Stomach (tissue), 4 donors: ENCODE measurements around the gene TCN1.
A peak's percentile ranks its signal among the peaks of the same experiment; 100 is the strongest.

Source experiments
- EP300 ChIP-seq: sonication (generic); formaldehyde crosslinking; IDR thresholded peaks from one replicate; pipeline ENCODE4 v1.6.1; 2017; ENCODE audit warnings: antibody characterized with exemption
- POLR2A ChIP-seq, 4 donors: fragments of 450-650 bp; IDR thresholded peaks; one replicate each; pipeline ENCODE4 v1.6.1; 2016; ENCODE audit warnings: antibody characterized with exemption in 4 of 4, control low read depth in 2 of 4, mild to moderate bottlenecking in 1 of 4, moderate library complexity in 1 of 4
- TF ChIP-seq, protein P1 (sequence below), 7 experiments: fragments of 450-650 bp in 4 of 7; fragments of 200-600 bp in 3 of 7; sonication (generic) in 3 of 7; IDR thresholded peaks; one replicate each; pipeline ENCODE4 v1.5.1; 2016 to 2019; ENCODE audit warnings: antibody characterized with exemption in 7 of 7, control low read depth in 2 of 7, mild to moderate bottlenecking in 1 of 7

DNA sequence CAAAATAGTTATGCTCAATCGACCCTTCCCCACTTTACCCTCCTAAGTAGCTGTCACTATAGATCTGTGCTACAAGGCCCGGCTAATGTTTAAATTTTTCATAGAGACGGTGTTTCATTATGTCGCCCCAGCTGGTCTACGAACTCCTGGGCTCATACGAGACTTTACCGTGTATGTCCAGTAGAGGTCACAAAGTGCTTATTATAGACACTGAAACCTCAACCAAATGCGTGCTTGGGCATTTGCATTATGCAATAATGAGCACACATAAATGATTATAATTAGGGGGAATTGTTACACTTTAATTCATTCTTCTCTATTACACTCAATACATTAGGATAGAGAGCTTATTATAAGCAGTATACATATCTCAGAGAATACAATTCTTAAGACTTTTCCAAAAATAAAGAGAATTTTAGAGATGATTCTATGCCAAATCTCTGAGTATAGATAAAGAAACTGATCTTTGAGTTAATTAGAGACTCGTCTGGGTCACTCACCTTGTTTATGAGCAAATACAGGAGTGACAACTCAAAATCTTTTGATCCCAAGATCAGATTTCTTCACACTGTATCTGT, 43.2 kb downstream of the TCN1 start:
- TF ChIP-seq, protein P1, sequence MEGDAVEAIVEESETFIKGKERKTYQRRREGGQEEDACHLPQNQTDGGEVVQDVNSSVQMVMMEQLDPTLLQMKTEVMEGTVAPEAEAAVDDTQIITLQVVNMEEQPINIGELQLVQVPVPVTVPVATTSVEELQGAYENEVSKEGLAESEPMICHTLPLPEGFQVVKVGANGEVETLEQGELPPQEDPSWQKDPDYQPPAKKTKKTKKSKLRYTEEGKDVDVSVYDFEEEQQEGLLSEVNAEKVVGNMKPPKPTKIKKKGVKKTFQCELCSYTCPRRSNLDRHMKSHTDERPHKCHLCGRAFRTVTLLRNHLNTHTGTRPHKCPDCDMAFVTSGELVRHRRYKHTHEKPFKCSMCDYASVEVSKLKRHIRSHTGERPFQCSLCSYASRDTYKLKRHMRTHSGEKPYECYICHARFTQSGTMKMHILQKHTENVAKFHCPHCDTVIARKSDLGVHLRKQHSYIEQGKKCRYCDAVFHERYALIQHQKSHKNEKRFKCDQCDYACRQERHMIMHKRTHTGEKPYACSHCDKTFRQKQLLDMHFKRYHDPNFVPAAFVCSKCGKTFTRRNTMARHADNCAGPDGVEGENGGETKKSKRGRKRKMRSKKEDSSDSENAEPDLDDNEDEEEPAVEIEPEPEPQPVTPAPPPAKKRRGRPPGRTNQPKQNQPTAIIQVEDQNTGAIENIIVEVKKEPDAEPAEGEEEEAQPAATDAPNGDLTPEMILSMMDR (IDR thresholded peaks at IDR 0.05): peak in 5 of 7 experiments; percentile 28 to 77 (median 39)
- TF ChIP-seq POLR2A (IDR thresholded peaks at IDR 0.05) (no peak), EP300 (no peak)
